GM12878 (cell line): ENCODE data around the gene DDX51.

Experiments
- CTCF ChIP-seq, 3 experiments: IDR thresholded peaks in 2 of 3; conservative IDR thresholded peaks in 1 of 3; 2 replicates each; pipeline ENCODE4 v1.5.1; 2011; ENCODE audit warnings: low read depth in 3 of 3, low read length in 3 of 3, mild to moderate bottlenecking in 3 of 3, control low read depth in 2 of 3, moderate library complexity in 2 of 3, inconsistent platforms in 1 of 3, mixed read lengths in 1 of 3; ENCODE audit not compliant: control insufficient read depth in 2 of 3, insufficient read depth in 1 of 3; ENCODE audit errors: extremely low read depth in 1 of 3
- ELK1 ChIP-seq: IDR thresholded peaks from 2 replicates; pipeline ENCODE4 v1.6.1; 2012; ENCODE audit warnings: low read depth, low read length, improper control_type of control experiment
- EP300 ChIP-seq, 2 experiments: fragments of 150-350 bp in 1 of 2; IDR thresholded peaks; 2 replicates each; pipeline ENCODE4 v1.6.1; 2011 to 2012; ENCODE audit warnings: low read depth in 2 of 2, low read length in 2 of 2, borderline replicate concordance in 1 of 2, improper control_type of control experiment in 1 of 2, inconsistent platforms in 1 of 2; ENCODE audit not compliant: control insufficient read depth in 1 of 2
- GATAD2B ChIP-seq: fragments of 450-650 bp; conservative IDR thresholded peaks from 2 replicates; pipeline ENCODE4 v1.6.1; 2017; ENCODE audit warnings: low read depth, mild to moderate bottlenecking, moderate library complexity
- MAX ChIP-seq: IDR thresholded peaks from 2 replicates; pipeline ENCODE4 v1.6.1; 2012; ENCODE audit warnings: low read depth, low read length, improper control_type of control experiment
- MEF2A ChIP-seq: IDR thresholded peaks from 2 replicates; pipeline ENCODE4 v1.6.1; 2011; ENCODE audit warnings: low read depth, mild to moderate bottlenecking, low read length, moderate library complexity; ENCODE audit not compliant: insufficient read depth
- MXI1 ChIP-seq: fragments of 150-350 bp; IDR thresholded peaks from 2 replicates; pipeline ENCODE4 v1.6.1; 2011; ENCODE audit warnings: low read depth, mild to moderate bottlenecking, inconsistent platforms, low read length, improper control_type of control experiment
- SIN3A ChIP-seq: IDR thresholded peaks from 2 replicates; pipeline ENCODE4 v1.6.1; 2012; ENCODE audit warnings: low read depth, low read length, improper control_type of control experiment
- SREBF2 ChIP-seq: IDR thresholded peaks from 2 replicates; pipeline ENCODE4 v1.6.1; 2012; ENCODE audit warnings: mild to moderate bottlenecking, low read length

- TF ChIP-seq MEF2A, result no peak
- TF ChIP-seq EP300 (IDR thresholded peaks at IDR 0.05; ENCODE audit: borderline replicate concordance in 1 of 2, control insufficient read depth in 1 of 2, low read depth in 2 of 2, low read length in 2 of 2), result no peak
- no peak for TF ChIP-seq SIN3A
- no peak for TF ChIP-seq CTCF (IDR thresholded peaks at IDR 0.05 in 2 of 3, conservative IDR thresholded peaks at IDR 0.05 in 1 of 3; ENCODE audit: control insufficient read depth in 2 of 3, extremely low read depth in 1 of 3, insufficient read depth in 1 of 3, low read depth in 3 of 3, low read length in 3 of 3)
- TF ChIP-seq GATAD2B, result no peak
- no peak for TF ChIP-seq ELK1
- TF ChIP-seq MAX, result no peak
- TF ChIP-seq SREBF2, result no peak
- TF ChIP-seq MXI1, result no peak
Measured at GRCh38 chr12:132171968-132172521, 27.9 kb upstream of the DDX51 start.
